HG02763 (cell line): ENCODE measurements around the gene MUC3A.

Experiments used
- ATAC-seq: cut with Tn5 transposase; IDR thresholded peaks from one replicate; pipeline ENCODE4 v1.9.1; 2021; ENCODE audit warnings: mild to moderate bottlenecking, moderate library complexity; ENCODE audit not compliant: unreplicated experiment

Gene MUC3A

DNA sequence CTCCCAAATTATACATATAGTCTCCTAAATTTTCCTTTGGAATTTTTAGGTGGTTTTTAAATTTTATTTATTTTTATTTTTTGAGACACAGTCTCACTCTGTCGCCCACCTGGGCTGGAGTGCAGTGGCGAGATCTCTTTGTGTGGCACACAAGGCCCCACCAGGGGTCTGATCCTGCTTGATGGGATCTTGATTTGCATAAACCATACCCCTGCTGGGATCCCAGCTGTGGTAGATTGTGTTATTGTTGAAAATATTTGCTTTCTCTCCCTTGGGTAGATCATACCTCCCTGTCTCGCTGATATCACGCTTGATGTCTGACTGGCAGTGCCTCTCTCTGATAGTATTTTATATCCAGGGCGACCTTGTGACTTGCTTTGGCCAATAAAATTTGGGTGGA is 5.6 kb upstream of the MUC3A start:
- ATAC-seq: no peak

DNA sequence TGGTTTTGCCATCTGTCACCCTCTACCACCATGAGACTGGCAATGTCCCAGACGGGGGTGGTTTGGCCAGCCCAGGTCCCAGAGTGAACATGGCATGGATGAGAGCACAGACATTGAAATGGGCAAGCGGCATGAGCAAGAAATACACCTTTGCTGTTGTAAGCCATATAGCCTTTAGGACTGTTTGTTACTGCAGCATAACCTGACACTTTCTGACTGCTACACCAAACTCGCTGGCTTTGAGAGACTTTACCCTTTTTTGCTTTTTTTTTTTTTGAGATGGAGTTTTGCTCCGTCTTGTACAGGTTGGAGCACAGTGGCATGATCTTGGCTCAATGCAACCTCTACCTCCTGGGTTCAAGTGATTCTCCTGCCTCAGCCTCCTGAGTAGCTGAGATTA is 5.2 kb upstream of the MUC3A start:
- no peak for ATAC-seq

DNA sequence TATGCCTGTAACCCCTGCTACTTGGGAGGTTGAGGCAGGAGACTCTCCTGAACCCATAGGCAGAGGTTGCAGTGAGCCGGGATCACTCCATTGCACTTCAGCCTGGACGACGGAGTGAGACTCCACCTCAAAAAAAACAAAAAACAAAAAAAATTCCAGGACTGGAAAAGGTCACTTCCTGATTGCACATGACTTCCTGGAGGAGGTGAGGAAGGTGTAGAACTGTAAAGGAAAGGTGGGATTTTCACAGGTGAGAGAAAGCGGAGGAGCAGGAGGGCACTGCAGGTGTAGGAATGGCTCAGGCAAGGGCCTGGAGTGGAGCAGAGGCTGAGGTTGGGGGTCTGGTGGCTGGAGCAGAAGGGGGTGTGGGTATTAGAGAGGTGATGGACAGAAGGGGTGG is 3.2 kb upstream of the MUC3A start:
- no peak for ATAC-seq

GRCh38 chr7:100946766-100947365 is 2.5 kb upstream of the MUC3A start:
- ATAC-seq: no peak

- ATAC-seq: no peak
These were observed 1.5 kb upstream of the MUC3A start for GRCh38 chr7:100947792-100948191.

- ATAC-seq: no peak
These were observed 654 bp downstream of the MUC3A start for GRCh38 chr7:100949933-100950443.

GRCh38 chr7:100951172-100951571 is 1.8 kb downstream of the MUC3A start:
- no peak for ATAC-seq

DNA sequence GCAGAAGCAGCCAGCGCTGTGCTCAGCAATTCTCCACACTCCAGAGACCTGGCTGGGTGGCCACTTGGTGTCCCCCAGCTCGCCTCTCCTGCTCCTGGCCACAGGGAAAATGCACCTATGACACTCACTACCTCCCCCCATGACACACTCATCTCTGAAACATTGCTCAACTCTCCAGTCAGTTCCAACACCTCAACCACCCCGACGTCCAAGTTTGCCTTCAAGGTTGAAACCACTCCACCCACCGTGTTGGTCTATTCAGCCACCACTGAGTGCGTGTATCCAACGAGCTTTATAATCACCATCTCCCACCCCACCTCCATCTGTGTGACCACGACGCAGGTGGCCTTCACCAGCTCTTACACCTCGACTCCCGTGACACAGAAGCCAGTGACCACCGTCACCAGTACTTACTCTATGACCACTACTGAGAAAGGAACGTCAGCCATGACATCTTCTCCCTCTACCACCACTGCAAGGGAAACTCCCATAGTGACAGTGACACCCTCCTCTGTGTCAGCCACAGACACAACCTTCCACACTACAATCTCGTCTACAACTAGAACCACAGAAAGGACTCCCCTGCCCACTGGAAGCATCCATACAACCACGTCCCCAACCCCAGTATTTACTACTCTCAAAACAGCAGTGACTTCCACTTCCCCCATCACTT is 2.7 kb downstream of the MUC3A start:
- no peak for ATAC-seq

DNA sequence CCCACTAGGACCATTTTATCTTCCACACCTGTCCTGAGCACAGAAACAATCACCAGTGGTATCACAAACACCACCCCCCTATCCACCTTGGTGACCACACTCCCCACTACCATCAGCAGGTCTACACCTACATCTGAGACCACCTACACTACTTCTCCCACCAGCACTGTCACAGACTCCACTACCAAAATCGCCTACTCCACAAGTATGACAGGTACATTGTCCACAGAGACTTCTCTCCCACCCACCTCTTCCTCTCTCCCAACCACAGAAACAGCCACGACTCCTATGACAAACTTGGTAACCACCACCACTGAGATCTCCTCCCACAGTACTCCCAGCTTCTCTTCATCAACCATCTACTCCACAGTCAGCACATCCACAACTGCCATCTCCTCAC is 3.3 kb downstream of the MUC3A start:
- ATAC-seq: no peak

DNA sequence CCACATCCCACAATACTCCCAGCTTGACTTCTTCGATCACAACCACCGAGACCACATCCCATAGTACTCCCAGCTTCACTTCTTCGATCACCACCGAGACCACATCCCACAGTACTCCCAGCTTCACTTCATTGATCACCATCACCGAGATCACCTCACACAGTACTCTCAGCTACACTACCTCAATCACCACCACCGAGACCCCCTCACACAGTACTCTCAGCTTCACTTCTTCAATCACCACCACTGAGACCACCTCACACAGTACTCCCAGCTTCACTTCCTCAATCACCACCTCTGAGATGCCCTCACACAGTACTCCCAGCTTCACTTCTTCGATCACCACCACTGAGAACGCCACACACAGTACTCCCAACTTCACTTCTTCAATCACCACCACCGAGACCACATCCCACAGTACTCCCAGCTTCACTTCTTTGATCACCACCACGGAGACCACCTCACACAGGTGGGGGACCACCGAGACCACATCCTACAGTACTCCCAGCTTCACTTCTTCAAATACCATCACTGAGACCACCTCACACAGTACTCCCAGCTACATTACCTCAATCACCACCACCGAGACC is 8.6 kb downstream of the MUC3A start:
- no peak for ATAC-seq

- ATAC-seq: no peak
These were observed 10.6 kb downstream of the MUC3A start for GRCh38 chr7:100959894-100960293.

DNA sequence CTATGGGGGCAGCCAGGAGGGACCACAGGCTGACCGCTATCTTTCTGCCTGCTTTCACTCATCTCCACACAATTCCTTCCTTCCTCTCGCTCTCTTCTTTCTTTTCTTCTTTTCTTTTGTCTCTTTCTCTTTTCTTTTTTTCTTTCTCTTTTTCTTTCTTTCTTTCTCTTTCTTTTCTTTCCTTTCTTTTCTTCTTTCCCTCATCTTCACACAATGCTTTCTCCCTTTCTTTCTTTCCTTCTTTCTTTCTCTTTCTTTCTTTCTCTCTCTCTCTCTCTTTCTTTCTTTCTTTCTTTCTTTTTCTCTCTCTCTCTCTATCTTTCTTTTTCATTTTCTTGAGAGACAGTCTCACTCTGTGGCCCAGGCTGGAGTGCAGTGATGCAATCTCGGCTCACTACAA is 13.2 kb downstream of the MUC3A start:
- no peak for ATAC-seq

GRCh38 chr7:100963386-100963785 is 14.1 kb downstream of the MUC3A start:
- no peak for ATAC-seq

- no peak for ATAC-seq
These were observed 14.5 kb downstream of the MUC3A start for GRCh38 chr7:100963874-100964273.

DNA sequence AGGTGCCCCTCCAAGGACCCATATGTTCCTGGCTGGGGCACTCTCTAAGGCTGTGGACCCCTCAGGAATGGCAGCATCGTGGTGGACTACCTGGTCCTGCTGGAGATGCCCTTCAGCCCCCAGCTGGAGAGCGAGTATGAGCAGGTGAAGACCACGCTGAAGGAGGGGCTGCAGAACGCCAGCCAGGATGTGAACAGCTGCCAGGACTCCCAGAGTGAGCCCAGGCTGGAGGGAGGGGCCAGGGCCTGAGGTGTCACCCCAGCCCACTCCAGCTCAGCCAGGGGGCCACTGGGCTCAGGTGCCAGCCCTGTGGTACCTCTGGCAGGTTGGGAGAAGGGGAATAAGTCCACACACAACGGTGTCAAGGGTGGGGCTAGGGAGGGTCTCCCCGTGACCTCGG is 15.3 kb downstream of the MUC3A start:
- no peak for ATAC-seq

DNA sequence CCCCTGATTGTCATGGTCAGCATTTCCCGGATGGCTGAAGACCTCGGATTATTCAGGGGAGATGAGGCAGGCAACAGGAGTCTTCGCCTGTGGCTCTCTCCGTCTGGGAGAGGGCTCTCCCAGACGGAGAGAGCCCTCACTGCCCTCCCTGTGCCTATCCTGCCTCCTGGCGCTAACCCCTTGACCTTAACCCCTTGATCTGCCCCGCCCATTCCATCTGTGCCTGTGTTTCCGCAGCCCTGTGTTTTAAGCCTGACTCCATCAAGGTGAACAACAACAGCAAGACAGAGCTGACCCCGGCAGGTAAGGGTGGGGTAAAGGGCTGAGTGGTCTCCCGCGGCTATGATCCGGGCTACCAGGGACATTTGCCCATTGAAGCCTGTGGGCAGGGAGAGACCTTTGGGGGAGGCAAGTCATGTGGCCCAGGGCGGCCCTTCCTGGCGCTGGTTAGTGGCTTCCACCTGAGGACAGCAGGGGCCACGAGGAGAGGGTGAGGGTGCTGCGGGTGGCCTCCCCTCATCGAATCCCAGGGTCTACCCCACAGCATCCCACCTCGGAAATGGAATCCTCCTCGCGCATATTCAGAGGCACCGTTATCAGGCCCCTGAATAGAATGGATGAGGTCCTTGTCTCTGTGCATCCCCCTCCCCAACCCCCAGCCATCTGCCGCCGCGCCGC is 15.8 kb downstream of the MUC3A start:
- ATAC-seq: no peak

DNA sequence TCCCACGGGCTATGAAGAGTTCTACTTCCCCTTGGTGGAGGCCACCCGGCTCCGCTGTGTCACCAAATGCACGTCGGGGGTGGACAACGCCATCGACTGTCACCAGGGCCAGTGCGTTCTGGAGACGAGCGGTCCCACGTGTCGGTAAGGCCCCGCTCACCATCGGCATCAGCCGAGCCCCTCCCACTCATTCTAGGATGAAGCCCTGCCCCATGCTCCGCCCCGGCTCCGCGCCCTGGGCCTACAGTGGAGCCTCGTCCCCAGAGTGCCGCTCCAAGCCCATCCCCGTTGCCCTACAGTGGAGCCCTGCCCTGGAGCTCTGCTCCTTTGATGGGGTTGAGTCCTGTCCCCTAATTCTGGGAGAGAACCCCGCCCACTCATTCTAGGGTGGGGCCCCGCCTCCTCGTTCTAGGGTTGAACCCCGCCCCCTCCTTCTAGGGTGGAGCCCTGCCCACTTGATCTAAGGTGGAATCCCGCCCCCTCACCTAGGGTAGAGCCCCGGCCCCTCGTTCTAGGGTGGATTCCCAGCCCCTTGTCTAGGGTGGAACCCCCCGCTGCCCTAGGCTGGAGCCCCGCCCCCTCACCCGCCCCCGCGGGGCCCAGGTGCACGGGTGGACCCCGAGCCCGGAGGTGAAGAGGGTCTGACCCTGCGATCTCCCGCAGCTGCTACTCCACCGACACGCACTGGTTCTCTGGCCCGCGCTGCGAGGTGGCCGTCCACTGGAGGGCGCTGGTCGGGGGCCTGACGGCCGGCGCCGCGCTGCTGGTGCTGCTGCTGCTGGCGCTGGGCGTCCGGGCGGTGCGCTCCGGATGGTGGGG is 16.6 kb downstream of the MUC3A start:
- no peak for ATAC-seq

- no peak for ATAC-seq
These were observed 17.4 kb downstream of the MUC3A start for GRCh38 chr7:100966542-100967291.

DNA sequence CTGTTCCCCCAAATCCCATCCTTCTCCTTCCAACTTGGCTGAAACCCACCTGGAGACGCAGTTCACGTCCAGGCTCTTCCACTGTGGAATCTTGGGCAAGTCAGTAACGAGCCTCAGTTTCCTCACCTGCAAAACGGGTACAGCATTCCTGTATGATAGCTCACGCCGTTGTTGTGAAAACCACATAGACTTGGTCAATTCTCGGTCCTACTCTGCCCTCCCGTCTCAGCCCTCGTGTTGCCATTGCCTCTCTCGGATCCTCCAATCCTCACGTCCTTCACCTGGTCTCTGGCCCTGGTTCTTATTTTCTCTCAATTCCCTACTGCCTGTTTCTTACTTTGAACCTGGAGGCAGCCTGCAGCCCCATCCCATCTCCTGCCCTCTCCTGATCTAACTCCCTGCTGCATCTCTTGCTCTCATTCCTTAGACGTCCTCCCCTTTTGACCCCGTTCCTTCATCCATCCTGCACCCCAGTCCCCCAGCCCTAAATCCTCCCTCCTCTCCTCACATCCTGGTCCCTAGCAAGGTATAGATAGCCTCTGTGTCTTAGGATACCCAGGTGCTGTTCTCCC is 18.0 kb downstream of the MUC3A start:
- no peak for ATAC-seq

- no peak for ATAC-seq
These were observed 18.7 kb downstream of the MUC3A start for GRCh38 chr7:100968031-100968430.
